ENCODE measurements around the gene VIPR1. TPM values are rescaled to one million over a fixed set of nuclear protein-coding genes. Genes with fewer than 3 reads are reported as not detected.

The VIPR1 gene
- total and polyA plus RNA-seq, 8 donors = 7.8 to 82.5 (median 11.0) TPM

DNA sequence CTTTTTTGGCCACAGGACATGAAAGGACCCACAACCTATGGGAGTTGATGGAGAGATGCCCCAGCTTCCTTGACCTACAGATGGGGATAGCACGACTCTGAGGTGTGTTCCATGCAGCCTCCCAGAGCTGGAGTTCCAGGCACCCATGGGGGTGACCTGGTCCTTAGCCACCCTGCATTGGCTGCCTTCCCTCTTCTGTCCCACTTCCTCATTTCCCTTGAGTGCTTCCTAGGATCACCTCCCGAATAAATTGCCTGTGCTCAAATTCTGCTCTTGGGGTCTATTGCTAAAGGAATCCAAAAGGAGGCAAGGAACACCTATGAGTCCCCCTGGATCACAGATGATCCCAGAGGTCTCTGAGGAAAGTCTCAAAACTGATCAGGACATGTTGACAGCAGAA, 24.7 kb upstream of the VIPR1 start:
- no peak for TF ChIP-seq CTCF (IDR thresholded peaks at IDR 0.05)
- H3K4me3 ChIP-seq = no peak overlapping the region
- intact Hi-C loops (cut with DNase I) = no loop called here
- ATAC-seq (no peak), DNase-seq (no peak)
- no peak overlapping the region for H3K27ac ChIP-seq
- no peaks in the 10 kb centered on the region for H3K27me3 ChIP-seq
- H3K9me3 ChIP-seq = peaks cover 0 to 16% of the 10 kb centered on the region in 2 donors
- H3K36me3 ChIP-seq = no peaks in the 10 kb centered on the region
- H3K4me1 ChIP-seq = peaks cover 0 to 24% of the 10 kb centered on the region in 2 donors

- TF ChIP-seq CTCF (IDR thresholded peaks at IDR 0.05) = no peak
- Histone ChIP-seq H3K9me3 (peaks cover 0 to 16% of the 10 kb centered on the region in 2 donors), H3K27me3 (no peaks in the 10 kb centered on the region), H3K27ac (no peak overlapping the region), H3K4me3 (no peak overlapping the region), H3K4me1 (peaks cover 0 to 15% of the 10 kb centered on the region in 2 donors), H3K36me3 (no peaks in the 10 kb centered on the region)
- intact Hi-C loops (cut with DNase I) = no loop called here
- no peak for ATAC-seq
- DNase-seq = no peak
Measured at GRCh38 chr3:42478830-42479229, 23.6 kb upstream of the VIPR1 start.

DNA sequence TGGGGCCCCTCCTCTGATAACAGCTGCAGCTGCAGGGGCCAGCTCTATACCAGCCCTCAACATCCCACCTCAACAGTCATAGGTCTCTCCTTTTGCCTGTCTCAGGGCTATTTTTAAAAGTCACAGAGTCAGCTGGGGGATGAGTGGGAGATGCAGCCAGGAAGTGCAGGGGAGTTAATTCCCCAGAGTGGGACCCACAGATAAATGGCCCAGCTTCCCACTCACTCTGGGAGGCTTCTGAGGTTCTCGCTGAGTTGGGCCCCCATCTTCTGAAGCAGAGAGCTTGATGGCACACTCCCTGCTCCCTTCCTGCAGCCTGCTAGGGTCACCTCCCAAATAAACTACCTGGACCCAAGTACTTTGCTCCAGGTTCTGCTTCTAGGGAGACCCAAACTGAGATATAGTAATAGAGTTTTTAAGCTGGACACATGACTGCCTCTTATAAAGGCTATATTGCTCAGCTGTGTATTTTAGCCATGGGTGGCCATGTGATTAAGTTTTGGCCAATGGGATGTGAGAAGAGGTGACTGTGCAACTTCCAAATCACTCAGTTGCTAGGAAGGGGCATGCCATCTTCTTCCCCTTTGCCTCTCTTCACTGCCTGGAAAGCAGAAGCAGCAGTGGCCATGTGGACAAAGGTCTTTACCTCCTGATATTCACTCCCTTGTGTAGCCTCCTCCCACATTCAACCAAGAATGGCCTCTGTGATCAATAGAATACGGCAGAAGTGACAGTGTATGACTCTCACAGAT, 15.5 kb upstream of the VIPR1 start:
- no peak for ATAC-seq
- DNase-seq = no peak
- intact Hi-C loops (cut with DNase I) = no loop called here

DNA sequence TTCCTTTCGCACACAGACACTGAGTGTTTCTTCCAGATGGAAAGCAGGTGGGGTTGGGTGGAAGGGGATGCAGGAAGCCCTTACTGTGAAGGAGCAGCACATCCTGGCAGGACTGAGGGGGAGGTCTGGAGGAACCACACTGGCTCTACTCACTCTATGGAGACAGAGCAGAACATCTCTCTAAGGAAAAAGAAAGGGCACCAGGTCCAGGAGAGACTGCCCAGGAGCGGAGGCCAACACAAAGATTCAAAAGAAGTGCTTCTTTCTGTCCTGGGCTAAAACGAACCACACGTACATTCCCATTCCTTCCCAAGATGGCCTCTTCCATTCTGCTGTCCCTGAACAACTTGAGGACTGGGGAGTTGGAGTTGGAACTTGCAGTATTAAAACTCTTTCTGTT, 13.8 kb upstream of the VIPR1 start:
- Histone ChIP-seq H3K27me3 (no peaks in the 10 kb centered on the region), H3K4me3 (no peak overlapping the region), H3K27ac (no peak overlapping the region), H3K4me1 (peaks cover 14 to 22% of the 10 kb centered on the region in 2 donors), H3K36me3 (no peaks in the 10 kb centered on the region), H3K9me3 (no peaks in the 10 kb centered on the region)
- TF ChIP-seq CTCF (IDR thresholded peaks at IDR 0.05) = no peak
- intact Hi-C loops (cut with DNase I) = no loop called here
- DNase-seq = no peak
- no peak for ATAC-seq

More for the DNA sequence above, 15.5 kb upstream of the VIPR1 start:
- Histone ChIP-seq H3K9me3 (peaks cover 0 to 2% of the 10 kb centered on the region in 2 donors), H3K27me3 (no peaks in the 10 kb centered on the region), H3K4me1 (peaks cover 14% of the 10 kb centered on the region in 2 donors), H3K4me3 (no peak overlapping the region), H3K27ac (no peak overlapping the region), H3K36me3 (no peaks in the 10 kb centered on the region)
- TF ChIP-seq CTCF (IDR thresholded peaks at IDR 0.05) = no peak

DNA sequence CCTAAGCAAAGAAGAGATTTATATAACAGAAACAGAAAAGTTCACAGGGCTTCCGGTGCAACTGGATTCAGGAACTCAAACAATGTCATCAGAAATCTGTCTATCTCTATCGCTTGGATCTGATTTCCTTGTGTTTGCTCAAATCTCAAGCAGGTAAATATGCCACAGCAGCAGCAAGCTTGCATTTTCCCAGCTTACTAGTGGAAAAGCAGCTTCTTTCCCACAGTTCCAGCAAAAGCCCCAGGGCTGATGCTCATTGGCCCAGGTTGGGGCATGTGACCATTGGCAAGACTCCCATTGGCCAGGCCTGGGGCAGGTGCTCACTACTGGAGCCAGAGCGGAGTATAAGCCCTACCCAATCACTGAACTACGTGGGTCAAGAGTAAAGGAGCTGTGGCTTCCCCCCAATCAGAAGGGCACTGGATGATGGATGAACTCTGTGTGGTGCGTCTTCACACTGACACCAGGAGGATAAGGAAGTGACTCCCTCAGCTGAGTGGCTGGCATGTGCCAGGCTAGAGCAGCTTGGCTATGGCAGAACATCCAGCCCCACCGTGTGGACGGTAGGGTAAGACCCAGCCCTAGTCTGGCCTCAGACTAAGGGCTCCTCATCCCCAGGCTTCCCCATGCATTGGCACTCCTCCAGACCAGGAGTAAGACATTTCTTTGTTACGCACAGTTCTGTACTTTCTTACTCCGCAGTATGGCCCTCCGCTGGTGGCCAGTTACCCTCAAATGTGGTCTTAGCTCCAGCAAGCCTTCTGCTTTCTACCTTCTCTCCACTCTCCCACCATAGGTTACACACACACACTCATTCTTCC, 13.1 kb upstream of the VIPR1 start:
- H3K4me3 ChIP-seq = no peak overlapping the region
- H3K27me3 ChIP-seq = no peaks in the 10 kb centered on the region
- no peak for TF ChIP-seq CTCF (IDR thresholded peaks at IDR 0.05)
- peak overlapping the region; percentile 37 to 52 for H3K27ac ChIP-seq
- ATAC-seq (no peak), DNase-seq (no peak)
- H3K36me3 ChIP-seq = no peaks in the 10 kb centered on the region
- intact Hi-C loops (cut with DNase I) = no loop called here
- peaks cover 14 to 22% of the 10 kb centered on the region in 2 donors for H3K4me1 ChIP-seq
- no peaks in the 10 kb centered on the region for H3K9me3 ChIP-seq

Measured in left lung (tissue), 10 donors.